ENCODE data around the gene PIEZO1.

DNA sequence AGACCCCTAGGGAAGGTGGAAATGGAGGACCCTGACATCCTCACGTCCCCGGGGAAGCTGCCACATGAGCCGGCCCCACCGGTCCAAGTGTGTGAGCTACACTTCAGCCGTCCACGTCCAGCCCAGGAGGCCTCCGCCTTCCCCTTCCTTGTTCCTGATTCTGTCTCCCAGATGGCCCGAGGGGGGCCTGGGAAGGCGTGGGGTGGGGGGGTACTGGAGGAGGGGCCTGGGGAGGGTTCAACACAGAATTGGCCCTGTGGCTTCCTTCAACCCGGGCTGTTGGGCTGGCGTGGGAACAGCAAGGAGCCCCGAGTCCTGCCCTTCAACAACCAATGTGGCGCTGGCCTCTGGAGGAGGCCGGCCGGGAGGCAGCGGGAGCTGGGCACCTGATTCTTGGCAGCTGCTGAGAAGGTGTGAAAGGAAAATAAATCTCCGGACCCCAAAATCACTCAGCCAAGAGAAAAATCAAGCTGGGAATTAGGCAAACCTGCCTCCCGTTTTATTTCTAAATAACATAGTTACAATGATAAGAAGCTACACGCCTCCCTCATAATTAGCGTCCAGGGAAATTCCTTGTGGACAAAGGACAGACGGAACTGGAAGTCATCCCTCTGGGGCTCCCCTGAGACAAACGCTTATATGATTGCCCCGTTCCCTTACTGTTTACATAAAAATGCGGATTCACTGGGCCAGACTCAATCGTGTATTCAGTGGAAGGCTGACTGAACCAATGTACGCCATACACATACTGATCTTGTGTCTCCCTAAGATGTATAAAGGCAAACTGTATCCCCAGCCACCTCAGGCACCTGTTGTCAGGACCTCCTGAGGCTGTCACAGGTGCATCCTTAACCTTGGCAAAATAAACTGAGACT, 28.5 kb upstream of the PIEZO1 start:
- TF ChIP-seq SRF (IDR thresholded peaks at IDR 0.05; ENCODE audit: low read depth in 2 of 2, low read length in 2 of 2): no peak
- no peak for TF ChIP-seq CEBPB (IDR thresholded peaks at IDR 0.05; ENCODE audit: borderline replicate concordance in 1 of 2, low read depth in 2 of 2, low read length in 2 of 2)
- TF ChIP-seq MXI1 (IDR thresholded peaks at IDR 0.05; ENCODE audit: low read depth, low read length): no peak
- TF ChIP-seq POLR2A (IDR thresholded peaks at IDR 0.05; ENCODE audit: low read depth, low read length): peak; percentile 33; the same call in 1 of the 2 replicates
- TF ChIP-seq, protein P1, sequence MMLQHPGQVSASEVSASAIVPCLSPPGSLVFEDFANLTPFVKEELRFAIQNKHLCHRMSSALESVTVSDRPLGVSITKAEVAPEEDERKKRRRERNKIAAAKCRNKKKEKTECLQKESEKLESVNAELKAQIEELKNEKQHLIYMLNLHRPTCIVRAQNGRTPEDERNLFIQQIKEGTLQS (IDR thresholded peaks at IDR 0.05; ENCODE audit: borderline replicate concordance, extremely low read depth, low read depth, low read length): no peak
- TF ChIP-seq SUZ12 (IDR thresholded peaks at IDR 0.05; ENCODE audit: unreplicated experiment): no peak
- no peak for TF ChIP-seq TAF1 (IDR thresholded peaks at IDR 0.05; ENCODE audit: borderline replicate concordance, low read depth, low read length)
- TF ChIP-seq NRF1 (conservative IDR thresholded peaks at IDR 0.05; ENCODE audit: low read depth, low read length): no peak
- TF ChIP-seq, protein P2, sequence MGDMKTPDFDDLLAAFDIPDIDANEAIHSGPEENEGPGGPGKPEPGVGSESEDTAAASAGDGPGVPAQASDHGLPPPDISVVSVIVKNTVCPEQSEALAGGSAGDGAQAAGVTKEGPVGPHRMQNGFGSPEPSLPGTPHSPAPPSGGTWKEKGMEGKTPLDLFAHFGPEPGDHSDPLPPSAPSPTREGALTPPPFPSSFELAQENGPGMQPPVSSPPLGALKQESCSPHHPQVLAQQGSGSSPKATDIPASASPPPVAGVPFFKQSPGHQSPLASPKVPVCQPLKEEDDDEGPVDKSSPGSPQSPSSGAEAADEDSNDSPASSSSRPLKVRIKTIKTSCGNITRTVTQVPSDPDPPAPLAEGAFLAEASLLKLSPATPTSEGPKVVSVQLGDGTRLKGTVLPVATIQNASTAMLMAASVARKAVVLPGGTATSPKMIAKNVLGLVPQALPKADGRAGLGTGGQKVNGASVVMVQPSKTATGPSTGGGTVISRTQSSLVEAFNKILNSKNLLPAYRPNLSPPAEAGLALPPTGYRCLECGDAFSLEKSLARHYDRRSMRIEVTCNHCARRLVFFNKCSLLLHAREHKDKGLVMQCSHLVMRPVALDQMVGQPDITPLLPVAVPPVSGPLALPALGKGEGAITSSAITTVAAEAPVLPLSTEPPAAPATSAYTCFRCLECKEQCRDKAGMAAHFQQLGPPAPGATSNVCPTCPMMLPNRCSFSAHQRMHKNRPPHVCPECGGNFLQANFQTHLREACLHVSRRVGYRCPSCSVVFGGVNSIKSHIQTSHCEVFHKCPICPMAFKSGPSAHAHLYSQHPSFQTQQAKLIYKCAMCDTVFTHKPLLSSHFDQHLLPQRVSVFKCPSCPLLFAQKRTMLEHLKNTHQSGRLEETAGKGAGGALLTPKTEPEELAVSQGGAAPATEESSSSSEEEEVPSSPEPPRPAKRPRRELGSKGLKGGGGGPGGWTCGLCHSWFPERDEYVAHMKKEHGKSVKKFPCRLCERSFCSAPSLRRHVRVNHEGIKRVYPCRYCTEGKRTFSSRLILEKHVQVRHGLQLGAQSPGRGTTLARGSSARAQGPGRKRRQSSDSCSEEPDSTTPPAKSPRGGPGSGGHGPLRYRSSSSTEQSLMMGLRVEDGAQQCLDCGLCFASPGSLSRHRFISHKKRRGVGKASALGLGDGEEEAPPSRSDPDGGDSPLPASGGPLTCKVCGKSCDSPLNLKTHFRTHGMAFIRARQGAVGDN (IDR thresholded peaks at IDR 0.05): no peak
- TF ChIP-seq EP300 (IDR thresholded peaks at IDR 0.05; ENCODE audit: borderline replicate concordance in 1 of 2, control insufficient read depth in 1 of 2, low read depth in 2 of 2, low read length in 2 of 2): no peak
- TF ChIP-seq BACH1 (IDR thresholded peaks at IDR 0.05; ENCODE audit: borderline replicate concordance): no peak

All from GM12878 (cell line).